RCC 7860 (cell line): ENCODE data around the gene CLBA1.
"Not testable (repeated sequence)": the region's sequence is repeated elsewhere in the genome, so short reads cannot be mapped to it uniquely, and the experiment has no call there.

Experiments used
- DNase-seq: peaks from one replicate; pipeline ENCODE4 v3.0.0-alpha.2; 2015; ENCODE audit warnings: low spot score
- FAIRE-seq: peaks from 2 replicates; lab custom pipeline; 2012; peaks lifted over from hg19 to GRCh38; lab: Jason Lieb, UNC

Gene CLBA1

DNA sequence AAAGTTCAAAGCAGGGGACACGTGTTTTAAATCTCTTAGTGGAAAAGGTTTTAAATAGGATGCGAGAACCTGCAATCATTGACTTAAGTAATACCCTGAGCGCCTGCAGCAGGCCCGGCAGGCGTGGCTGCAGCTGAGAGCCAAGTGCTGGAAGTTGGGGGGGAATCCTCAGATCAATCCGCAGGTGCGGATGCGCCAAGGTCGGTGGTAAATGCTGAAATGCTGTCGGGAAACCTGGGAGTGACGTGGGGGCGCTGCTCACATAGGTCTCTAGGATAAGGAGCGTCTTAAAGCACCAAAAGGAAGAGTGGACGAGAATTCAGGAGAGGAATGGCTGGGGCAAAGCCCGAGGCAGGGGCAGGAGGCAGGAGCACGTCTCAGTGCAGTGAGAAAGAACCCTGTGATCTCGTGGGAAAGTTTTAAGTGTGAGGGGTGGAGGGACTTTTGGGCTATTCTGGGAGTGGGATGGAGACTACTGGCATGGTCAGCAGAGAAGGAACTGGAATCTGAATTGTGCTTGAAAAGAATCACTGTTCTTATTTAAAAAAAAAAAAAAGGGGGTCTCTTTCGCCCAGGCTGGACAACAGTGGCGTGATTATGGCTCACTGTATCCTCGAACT is 36.2 kb downstream of the CLBA1 start:
- DNase-seq = peak; percentile 16
- no peak for FAIRE-seq

DNA sequence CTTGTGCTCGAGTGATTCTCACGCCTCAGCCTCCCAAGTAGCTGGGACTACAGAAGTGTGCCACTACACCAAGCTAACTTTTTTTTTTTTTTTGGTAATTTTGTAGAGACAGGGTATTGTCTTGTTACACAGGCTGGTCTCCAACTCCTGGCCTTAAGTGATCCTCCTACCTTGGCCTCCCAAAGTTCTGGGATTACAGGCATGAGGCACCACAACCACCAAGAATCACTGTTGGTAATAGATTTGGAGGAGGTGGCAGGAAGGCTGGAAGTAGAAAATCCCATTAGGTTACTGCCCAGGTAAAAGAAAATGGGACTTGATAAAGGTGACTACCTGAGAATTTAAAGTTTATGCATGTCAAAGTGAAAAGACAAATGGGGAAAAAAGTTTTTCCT is 36.7 kb downstream of the CLBA1 start:
- FAIRE-seq (no peak), DNase-seq (no peak)

DNA sequence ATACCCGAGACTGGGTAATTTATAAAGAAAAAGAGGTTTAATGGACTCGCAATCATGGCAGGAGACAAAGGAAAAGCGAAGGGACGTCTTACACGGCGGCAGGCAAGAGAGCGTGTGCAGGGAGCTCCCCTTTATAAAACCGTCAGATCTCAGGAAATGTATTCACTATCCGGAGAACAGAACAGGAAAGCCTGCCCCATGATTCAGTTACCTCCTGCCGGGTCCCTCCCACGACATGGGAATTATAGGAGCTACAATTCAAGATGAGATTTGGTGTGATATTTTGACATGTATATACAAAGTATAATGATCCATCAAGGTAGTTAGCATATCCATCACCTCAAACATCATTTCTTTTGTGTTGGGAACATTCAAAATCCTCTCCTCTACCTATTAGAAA is 37.6 kb downstream of the CLBA1 start:
- DNase-seq (peak; percentile 38), FAIRE-seq (no peak)

DNA sequence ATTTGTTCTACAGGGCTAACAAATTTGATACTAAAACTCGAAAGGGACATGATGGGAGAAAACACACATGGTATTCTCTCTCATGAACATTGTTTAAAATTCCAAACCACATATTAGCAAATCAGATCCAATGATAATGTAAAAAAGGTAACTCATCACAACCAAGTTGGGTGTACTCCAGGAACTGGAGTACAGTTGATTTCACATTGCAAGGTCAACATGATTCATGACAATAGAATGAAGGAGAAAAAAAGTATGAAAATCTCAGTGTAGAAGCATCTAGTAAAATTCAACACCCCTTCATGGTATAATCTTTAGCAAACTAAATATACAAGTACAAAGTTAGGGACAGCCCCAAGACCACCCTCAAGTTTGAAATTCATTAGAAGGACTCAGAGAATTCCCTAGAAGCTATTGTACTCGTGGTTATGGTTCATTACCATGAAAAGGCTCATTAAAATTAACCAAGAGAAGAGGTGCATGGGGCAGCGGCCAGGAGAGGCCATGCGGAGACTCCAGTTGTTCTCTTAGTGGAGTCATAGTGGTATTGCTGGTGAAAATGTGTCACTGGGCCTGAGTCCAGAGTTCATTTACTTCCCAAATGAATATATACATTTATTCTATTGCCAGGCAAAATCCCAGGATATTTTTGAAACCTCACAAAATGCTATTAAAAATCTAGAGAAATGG is 38.3 kb downstream of the CLBA1 start:
- FAIRE-seq = peak; percentile 83
- DNase-seq = peak; percentile 72

DNA sequence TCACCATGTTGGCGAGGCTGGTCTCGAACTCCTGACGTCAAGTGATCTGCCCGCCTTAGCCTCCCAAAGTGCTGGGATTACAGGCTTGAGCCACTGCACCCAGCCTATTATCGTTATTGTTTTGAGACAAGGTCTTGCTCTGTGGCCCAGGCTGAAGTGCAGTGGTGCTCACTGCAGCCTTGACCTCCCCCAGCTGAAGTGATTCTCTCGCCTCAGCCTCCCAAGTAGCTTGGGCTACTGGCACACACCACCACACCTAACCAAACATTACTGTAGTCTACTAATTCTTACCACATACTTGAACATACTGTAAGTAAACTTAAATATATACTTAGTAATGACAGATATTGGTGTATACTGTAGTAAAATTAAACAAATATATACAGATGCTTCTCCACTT is 39.8 kb downstream of the CLBA1 start:
- no peak for DNase-seq
- no peak for FAIRE-seq

DNA sequence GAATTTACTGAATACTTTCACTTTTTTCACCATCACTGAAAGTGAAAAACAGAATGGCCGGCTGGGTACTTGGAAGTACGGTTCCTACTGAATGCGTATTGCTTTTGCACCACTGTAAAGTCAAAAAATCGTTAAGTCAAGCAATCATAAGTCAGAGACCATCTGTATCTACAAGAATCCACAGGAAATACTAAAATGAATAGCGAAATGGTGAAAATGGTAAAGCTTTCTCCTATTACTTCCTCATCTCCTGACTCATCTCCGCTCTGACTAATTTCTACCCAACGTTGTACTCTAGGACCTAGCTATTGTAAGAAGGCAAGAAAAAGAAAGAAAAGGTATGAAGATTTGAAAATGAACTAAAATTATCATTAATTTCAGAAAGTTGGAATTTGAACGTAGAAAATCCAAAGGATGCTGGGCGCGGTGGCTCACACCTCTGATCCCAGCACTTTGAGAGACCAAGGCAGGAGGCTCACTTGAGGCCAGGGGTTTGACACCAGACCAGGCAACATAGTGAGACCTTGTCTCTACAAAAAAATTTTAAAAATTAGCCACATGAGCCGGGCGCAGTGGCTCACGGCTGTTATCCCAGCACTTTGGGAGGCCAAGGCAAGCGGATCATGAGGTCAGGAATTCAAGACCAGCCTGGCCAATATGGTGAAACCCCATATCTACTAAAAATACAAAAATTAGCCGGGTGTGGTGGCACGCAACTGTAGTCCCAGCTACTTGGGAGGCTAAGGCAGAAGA is 40.6 kb downstream of the CLBA1 start:
- FAIRE-seq (peak; percentile 30), DNase-seq (peak; percentile 42)

DNA sequence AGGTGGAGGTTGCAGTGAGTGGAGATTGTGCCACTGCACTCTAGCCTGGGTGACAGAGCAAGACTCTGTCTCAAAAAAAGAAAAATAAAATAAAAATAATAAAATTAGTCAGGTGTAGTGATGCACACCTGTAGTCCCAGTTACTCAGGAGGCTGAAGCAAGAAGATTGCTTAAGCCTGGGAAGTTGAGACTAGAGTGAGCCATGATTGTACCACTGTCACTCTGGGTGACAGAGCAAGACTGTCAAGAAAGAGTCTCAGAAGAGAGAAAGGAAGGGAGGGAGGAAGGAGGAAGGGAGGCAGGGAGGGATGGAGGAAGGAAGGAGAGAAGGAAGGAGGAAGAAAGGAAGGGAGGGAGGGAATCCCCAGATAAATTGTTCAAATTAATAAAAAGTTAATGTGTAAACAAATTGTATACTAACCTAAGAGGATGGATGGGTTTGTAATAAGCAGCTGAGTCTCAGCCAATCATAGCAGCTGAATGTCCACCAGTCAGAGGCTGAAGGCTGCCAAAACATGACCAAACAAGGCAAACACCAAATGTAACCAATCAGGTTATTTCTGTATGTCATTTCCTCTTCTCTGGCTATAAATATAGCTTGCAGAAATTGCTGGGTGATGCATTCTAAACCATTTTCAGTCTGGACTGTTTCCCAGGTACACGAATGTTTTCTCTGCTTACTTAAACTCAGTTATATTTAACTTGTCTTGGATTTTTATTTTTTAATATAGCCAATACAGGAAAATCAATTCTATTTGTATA is 41.4 kb downstream of the CLBA1 start:
- DNase-seq = no peak

DNA sequence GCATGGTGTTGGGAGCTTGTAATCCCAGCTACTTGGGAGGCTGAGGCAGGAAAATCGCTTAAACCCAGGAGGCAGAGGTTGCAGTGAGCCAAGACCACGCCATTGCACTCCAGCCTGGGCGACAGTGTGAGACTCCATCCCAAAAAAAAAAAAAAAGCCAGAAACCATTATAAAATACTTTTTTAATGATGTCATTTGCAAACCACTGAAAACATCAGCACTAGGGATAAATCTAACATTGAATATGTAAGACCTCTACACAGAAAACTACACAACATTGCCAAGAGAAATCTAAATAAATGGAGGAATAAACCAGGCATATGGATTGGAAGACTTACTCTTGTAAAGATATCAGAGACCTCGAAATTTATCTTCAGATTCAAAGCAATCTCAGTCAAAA is 42.1 kb downstream of the CLBA1 start:
- not testable (repeated sequence) for DNase-seq, FAIRE-seq

More for the DNA sequence above, 41.4 kb downstream of the CLBA1 start:
- FAIRE-seq = no peak

DNA sequence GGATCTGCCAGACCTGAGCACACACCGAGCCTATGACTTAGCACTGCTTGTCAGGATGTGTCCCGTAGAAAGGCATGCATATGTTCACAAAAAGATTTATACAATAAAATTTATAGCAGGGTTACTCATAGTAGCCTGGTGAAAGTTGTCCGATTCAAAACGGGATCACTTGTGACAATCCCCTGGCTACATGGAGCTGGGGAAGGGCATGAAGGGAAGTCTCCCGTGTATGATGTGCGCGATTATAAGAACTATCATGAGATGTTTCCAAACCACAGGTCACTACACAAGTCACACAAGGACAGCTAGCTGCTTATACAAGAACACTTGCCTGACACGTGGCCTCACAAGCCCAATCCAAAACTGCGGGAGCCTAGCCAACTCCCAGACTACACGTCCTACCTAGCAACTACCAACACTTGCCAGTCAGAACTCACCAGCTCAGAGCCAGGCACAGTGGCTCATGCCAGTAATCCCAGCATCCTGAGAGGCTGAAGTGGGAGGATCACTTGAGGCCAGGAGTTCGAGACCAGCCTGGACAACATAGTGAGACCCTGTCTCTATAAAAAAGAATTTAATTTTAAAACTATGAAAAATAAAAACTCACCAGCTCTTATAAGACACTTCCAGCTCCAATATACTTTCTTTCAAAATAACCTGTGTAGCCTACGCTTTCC is 42.8 kb downstream of the CLBA1 start:
- FAIRE-seq (no peak), DNase-seq (no peak)

DNA sequence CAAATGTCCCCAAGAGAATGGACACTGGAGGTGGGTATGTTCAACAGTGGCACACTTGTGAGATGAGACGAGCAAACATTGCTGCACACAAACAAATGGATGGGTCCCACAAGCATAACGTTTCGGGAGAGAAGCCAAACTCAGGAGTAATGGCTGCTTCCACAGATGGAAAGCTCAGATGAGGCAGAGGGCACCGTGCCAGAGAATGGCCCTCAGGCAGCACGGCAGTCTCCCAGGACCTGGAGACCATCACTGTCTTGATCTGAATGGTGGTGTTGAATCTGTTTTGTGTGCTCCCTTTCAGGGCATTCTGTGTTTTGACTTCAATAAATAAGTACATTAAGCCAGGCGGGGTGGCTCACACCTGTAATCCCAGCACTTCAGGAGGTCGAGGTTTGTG is 43.8 kb downstream of the CLBA1 start:
- no peak for FAIRE-seq
- DNase-seq = no peak

DNA sequence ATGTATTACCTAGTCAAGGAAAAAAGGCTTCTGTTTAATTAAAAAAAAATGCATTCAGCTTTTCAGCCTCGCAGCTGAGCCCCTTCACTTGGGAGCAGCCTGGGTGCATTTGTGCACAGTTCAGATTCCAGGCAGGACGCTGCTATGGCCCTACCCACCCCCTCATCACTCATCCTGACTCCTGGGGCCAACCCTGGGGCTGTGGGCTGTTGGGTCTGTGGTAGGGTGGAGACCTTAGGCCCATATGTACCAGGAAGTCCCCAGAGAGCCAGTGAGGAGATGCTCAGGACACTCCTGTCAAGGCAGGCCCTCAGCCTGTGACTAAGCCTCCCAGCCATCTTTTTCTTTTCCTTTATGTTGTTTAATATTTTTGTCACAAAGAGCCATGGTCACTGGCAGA is 44.6 kb downstream of the CLBA1 start:
- FAIRE-seq (no peak), DNase-seq (no peak)

DNA sequence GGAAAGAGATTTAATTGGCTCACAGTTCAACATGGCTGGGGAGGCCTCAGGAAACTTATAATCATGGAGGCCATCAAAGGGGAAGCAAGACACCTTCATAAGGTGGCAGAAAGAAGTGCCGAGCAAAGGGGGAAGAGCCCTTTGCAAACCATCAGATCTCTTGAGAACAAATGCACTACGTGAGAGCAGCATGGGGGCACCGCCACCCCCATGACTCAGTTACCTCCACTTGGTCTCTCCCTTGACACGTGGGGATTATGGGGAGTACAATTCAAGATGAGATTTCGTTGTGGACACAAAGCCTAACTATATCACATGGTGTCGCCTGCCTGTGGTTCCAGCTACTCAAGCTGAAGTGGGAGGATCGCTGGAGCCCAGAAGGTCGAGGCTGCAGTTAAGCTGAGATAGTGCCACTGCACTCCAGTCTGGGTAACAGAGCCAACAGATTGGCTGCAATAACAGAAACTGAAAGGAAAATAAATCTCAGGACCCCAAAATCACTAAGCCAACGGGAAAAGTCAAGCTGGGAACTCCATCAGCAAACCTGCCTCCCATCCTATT is 45.3 kb downstream of the CLBA1 start:
- DNase-seq = no peak
- no peak for FAIRE-seq

DNA sequence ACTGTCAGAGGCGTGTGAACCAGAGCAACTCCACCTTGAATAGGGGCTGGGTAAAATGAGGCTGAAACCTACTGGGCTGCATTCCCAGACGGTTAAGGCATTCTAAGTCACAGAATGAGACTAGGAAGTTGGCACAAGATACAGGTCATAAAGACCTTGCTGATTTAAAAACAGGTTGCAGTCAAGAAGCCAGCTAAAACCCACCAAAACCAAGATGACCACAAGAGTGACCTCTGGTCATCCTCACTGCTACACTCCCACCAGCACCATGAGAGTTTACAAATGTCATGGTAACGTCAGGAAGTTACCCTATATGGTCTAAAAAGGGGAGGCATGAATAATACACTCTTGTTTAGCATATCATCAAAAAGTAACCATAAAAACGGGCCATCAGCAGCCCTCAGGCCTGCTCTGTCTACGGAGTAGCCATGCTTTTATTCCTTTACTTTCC is 46.9 kb downstream of the CLBA1 start:
- FAIRE-seq (peak; percentile 89), DNase-seq (peak; percentile 89)

DNA sequence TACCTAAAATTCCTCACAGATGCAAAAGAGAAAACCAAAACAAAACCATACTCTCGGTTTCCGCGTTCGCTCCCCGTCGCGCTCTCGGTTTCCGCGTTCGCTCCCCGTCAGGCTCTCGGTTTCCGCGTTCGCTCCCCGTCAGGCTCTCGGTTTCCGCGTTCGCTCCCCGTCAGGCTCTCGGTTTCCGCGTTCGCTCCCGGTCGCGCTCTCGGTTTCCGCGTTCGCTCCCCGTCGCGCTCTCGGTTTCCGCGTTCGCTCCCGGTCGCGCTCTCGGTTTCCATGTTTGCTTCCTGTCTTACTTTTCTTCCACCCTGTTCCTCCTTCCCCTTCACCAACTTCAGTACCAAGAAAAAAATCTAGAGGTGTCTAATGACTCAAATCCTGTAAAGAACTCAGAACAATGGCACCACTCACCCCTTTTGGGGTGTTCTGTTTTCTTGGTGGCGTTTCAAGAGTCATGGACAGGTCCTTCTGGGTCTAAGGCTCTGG is 47.9 kb downstream of the CLBA1 start:
- not testable (repeated sequence) for DNase-seq

DNA sequence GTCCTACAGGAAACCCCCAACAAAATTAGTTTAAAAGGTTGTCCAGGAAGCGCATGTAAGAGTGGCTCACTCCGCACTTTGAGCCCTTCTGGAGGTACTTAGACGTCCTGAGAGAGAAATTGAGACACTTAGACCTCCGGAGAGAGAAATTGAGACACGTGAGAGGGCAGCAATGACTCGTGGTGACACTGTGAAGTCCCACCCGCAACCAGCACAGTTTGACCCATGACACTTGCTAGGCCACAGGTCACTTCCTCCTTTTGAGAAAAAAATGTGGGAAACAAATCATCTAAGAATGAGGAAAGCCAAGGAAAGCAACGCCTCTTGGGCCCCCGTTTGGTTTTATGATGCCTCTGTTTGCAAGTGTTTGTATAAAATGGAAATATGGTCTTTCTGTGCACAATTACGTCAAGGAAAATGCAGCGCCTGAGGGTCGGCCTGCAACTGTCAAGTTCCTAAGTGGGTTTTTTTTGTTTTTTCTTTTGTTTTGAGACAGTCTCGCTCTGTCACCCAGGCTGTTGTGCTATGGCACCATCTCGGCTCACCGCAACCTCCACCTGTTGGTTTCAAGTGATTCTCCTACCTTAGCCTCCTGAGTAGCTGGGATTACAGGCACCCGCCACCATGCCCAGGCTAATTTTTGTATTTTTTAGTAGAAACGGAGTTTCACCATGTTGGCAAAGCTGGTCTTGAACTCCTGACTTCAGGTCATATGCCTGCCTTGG is 48.9 kb downstream of the CLBA1 start:
- DNase-seq (no peak), FAIRE-seq (no peak)

More for the DNA sequence above, 47.9 kb downstream of the CLBA1 start:
- FAIRE-seq = not testable (repeated sequence)

DNA sequence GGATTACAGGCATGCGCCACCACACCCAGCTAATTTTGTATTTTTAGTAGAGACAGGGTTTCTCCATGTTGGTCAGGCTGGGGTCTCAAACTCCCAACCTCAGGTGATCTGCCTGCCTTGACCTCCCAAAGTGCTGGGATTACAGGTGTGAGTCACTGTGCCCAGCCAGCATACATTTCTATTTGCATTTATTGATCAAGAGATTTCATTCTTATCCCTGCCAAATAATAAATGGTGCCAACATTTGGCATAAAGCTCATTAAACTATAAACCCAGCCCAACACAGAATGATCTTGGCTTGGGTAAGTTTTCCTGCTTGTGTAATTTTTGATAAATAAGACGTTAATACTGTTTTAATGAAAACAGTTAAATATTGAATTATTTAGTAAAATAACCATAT is 50.0 kb downstream of the CLBA1 start:
- DNase-seq, FAIRE-seq: not testable (repeated sequence)

DNA sequence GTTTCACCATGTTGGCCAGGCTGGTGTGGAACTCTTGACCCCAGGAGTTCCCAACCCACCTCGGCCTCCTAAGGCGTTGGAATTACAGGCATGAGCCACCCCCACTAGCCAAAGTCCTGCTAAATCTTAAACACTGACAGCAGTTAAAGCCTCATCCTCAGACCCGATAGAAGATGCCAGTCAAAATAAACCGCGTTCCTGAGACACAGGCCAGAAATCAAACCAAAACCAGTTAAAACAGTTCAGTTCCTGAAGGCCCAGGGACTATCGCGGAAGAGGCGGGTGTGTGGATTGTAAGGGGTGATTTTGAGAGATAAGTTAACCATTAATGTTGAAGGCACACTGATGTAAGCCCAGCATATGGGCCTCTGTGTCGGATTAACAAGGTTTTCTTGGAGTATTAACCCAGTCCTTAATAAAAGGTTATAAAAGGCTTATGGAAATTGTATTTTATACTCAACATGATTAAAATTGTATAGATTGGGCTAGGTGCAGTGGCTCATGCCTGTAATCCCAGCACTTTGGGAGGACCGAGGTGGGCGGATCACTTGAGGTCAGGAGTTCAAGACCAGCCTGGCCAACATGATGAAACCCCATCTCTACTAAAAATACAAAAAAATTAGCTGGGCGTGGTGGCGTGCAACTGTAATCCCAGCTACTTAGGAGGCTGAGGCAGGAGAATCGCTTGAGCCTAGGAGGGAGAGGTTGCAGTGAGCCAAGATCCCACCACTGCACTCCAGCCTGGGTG is 54.0 kb downstream of the CLBA1 start:
- DNase-seq = no peak

DNA sequence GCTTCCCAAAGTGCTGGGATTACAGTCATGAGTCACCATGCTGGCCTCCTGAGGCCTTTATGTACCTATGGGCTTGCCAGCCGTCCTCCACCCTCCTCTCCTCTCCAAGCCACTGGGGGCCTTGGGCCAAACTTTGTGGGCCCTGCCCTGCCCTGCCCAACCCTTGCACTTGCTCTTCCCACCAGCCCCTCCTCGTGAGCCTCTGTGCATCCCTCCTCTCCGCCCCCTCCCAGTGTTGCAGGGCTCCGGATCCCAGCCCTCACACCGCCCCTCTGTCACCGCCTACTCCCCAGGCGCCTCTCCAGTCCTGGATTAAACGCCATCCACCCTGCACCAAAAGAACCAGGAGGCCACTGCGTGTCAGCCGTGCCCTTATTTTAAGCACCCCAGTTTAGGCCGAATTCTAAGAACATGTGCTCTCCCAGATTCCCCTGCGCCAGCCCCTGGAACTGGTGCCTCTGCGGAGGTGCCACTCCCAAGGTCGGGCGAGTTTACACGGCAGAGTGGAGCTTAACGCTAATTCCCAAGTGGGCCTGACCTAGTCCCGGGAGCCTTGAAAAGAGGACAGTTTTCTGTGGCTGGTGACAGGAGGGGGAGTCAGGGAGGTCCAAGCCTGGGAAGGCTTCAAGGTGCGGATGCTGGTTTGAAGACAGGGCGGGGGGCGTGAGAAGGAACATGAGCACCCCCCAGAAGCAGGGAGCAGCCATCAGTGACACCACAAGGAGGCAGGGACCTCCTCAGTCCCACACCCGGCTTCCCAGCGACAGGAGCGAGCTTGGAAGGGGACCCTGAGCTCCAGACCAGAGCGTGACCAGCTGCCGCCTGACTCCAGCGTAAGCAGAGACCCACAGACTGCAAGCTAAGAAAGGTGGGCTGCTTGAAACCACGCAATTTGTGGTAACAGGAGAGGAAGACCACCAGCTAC is 56.5 kb downstream of the CLBA1 start:
- DNase-seq (no peak), FAIRE-seq (no peak)

More for the DNA sequence above, 54.0 kb downstream of the CLBA1 start:
- FAIRE-seq = no peak
